Lower leg skin (tissue), 3 donors: ENCODE data around the gene ATF7IP2.

Experiments used
- CTCF ChIP-seq, 3 donors: fragments of 450-650 bp; IDR thresholded peaks; one replicate each; pipeline ENCODE4 v1.5.1; 2016; ENCODE audit warnings: antibody characterized with exemption in 3 of 3, mild to moderate bottlenecking in 3 of 3, moderate library complexity in 2 of 3
- POLR2A ChIP-seq, 2 donors: fragments of 450-650 bp; IDR thresholded peaks; one replicate each; pipeline ENCODE4 v1.6.1; 2016 to 2017; ENCODE audit warnings: antibody characterized with exemption in 2 of 2, mild to moderate bottlenecking in 1 of 2, moderate library complexity in 1 of 2

GRCh38 chr16:10408824-10409381, 23.0 kb downstream of the ATF7IP2 start:
- TF ChIP-seq POLR2A (IDR thresholded peaks at IDR 0.05) (no peak), CTCF (IDR thresholded peaks at IDR 0.05) (no peak)
